Measurements from ENCODE around the gene OVCA2.

Gene OVCA2

DNA sequence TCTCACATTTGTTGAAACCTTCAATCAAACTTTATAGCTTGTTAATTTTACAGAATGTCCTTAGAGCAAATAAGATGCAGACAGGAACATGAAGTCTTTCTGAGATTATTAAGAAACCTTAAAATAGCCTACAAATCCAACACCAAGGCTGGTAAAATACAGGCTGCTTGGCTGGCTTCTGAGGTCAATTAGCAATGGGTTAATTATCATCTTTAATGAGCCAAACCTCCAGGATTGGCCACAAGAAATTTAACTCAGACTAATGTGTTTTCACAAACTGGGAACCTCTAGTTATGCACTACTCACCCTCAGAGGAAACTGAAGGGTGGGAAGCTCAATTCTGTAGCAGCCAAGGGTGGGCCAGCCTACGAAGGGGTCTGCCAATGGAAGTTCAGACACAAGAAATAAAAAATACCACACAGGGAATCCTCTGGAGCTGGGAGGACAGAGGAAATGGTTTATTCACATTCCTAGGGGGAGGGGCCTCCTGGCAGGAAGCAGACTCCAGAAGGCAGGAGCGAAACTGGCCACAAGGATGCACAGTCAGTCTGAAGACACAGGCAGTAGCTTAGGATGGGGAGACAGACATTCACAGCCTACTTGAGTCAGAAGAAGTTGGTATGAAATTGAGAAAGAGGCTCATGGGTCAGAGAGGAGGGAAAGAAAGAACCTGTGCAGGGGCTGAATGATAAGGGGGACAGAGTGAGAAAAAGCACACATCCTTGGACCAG is 49.1 kb downstream of the OVCA2 start:
- no peak for DNase-seq

DNA sequence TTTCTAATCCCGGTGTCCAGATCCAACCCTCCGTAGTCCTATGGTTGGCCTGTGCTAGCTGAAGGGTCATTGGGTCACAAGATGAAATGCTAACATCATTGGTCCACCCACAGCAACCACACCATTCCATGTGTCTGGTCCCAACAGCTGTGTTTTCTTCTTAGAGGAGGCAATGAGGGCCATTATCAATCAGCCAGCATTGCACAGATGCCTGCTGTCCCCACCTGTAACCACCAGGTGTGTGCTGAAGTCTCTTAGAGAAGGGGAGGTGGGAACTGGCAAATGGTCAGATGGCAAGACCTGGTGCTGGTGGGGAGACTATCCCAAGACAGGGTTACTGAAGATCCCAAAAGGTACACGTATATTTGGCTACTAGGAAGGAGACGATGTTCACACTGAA is 50.4 kb downstream of the OVCA2 start:
- DNase-seq = no peak

Measured in KG1 (cell line).